ENCODE results near the gene ERO1A. TPM values are rescaled to one million over a fixed set of nuclear protein-coding genes. Genes with fewer than 3 reads are reported as not detected.
"Not testable (repeated sequence)": the region's sequence is repeated elsewhere in the genome, so short reads cannot be mapped to it uniquely, and the experiment has no call there.

The ERO1A gene
- total RNA-seq, 1 experiment from 2014 or later, result 83.6 TPM

- H3K9me3 ChIP-seq (ENCODE audit: insufficient read depth, low read depth); H3K4me2 ChIP-seq; H2AFZ ChIP-seq; H3K27me3 ChIP-seq (ENCODE audit: insufficient read depth, low read depth); H3K4me3 ChIP-seq; H4K20me1 ChIP-seq (ENCODE audit: insufficient read depth); H3K9me2 ChIP-seq (ENCODE audit: insufficient read depth); DNase-seq; BruUV-seq (replicated peaks); H3K4me1 ChIP-seq (replicated peaks; ENCODE audit: insufficient read depth); CTCF ChIA-PET; H3K36me3 ChIP-seq (ENCODE audit: low read depth); H3K27ac ChIP-seq: not testable (repeated sequence)
- H3F3A ChIP-seq (ENCODE audit: insufficient read depth, low read depth), result peaks cover 26% of the 10 kb centered on the region
- peaks cover 16% of the 10 kb centered on the region for H3K79me2 ChIP-seq (ENCODE audit: low read depth)
- POLR2A ChIA-PET (ENCODE audit: unreplicated experiment), result interaction anchor here (0.8 kb wide), 1 partner anchor 54 kb away, joined by 11 read pairs; no protein-coding TSS in a partner anchor
- intact Hi-C loops (cut with micrococcal nuclease; ENCODE audit: unreplicated experiment), result loop anchor here (5.0 kb wide), 1 partner anchor 235 kb away; no protein-coding TSS in a partner anchor
Observed at GRCh38 chr14:52727509-52727908, 32.2 kb upstream of the ERO1A start.

GRCh38 chr14:52724360-52724644 lies 28.9 kb upstream of the ERO1A start:
- DNase-seq, result no peak
- BruUV-seq (replicated peaks), result no TSS peak
- POLR2A ChIA-PET (ENCODE audit: unreplicated experiment), result interaction anchor here (0.7 kb wide), 1 partner anchor 991 kb away, joined by 4 read pairs; no protein-coding TSS in a partner anchor
- H3K27me3 ChIP-seq (ENCODE audit: insufficient read depth, low read depth), result no peaks in the 10 kb centered on the region
- H3K27ac ChIP-seq, result no peak overlapping the region
- H3K79me2 ChIP-seq (ENCODE audit: low read depth), result no peaks in the 10 kb centered on the region
- no peaks in the 10 kb centered on the region; the same call in 1 of the 2 replicates for H3K4me1 ChIP-seq (replicated peaks; ENCODE audit: insufficient read depth)
- no peak overlapping the region for H3K4me2 ChIP-seq
- no peak for TF ChIP-seq CTCF (conservative IDR thresholded peaks at IDR 0.05)
- TF ChIP-seq EZH2 (IDR thresholded peaks at IDR 0.05; ENCODE audit: low read depth), result no peak
- H3K9me2 ChIP-seq (ENCODE audit: insufficient read depth), result no peaks in the 10 kb centered on the region
- peaks cover 34% of the 10 kb centered on the region for H3F3A ChIP-seq (ENCODE audit: insufficient read depth, low read depth)
- H4K20me1 ChIP-seq (ENCODE audit: insufficient read depth), result peaks cover 10% of the 10 kb centered on the region
- H3K4me3 ChIP-seq, result no peak overlapping the region
- no peak overlapping the region for H2AFZ ChIP-seq
- intact Hi-C loops (cut with micrococcal nuclease; ENCODE audit: unreplicated experiment), result no loop called here
- peaks cover 23% of the 10 kb centered on the region for H3K36me3 ChIP-seq (ENCODE audit: low read depth)
- no peaks in the 10 kb centered on the region for H3K9me3 ChIP-seq (ENCODE audit: insufficient read depth, low read depth)
- CTCF ChIA-PET, result no interaction called here

- Histone ChIP-seq H3K27me3 (ENCODE audit: insufficient read depth, low read depth) (no peaks in the 10 kb centered on the region), H3K9me2 (ENCODE audit: insufficient read depth) (no peaks in the 10 kb centered on the region), H3K4me2 (no peak overlapping the region), H3K79me2 (ENCODE audit: low read depth) (no peaks in the 10 kb centered on the region), H3K9me3 (ENCODE audit: insufficient read depth, low read depth) (no peaks in the 10 kb centered on the region), H2AFZ (no peak overlapping the region), H3F3A (ENCODE audit: insufficient read depth, low read depth) (peaks cover 29% of the 10 kb centered on the region), H3K4me3 (no peak overlapping the region), H4K20me1 (ENCODE audit: insufficient read depth) (peaks cover 10% of the 10 kb centered on the region), H3K27ac (no peak overlapping the region), H3K4me1 (replicated peaks; ENCODE audit: insufficient read depth) (no peaks in the 10 kb centered on the region), H3K36me3 (ENCODE audit: low read depth) (peaks cover 28% of the 10 kb centered on the region)
- intact Hi-C loops (cut with micrococcal nuclease; ENCODE audit: unreplicated experiment), result no loop called here
- POLR2A ChIA-PET (ENCODE audit: unreplicated experiment), result no interaction called here
- no peak for DNase-seq
- CTCF ChIA-PET, result no interaction called here
- no peak for TF ChIP-seq EZH2 (IDR thresholded peaks at IDR 0.05; ENCODE audit: low read depth)
- TF ChIP-seq CTCF (conservative IDR thresholded peaks at IDR 0.05), result no peak
- BruUV-seq (replicated peaks), result no TSS peak
Observed at GRCh38 chr14:52723514-52724359, 28.4 kb upstream of the ERO1A start.
